ENCODE measurements around the gene KYAT1.
"Not testable (repeated sequence)": the region's sequence is repeated elsewhere in the genome, so short reads cannot be mapped to it uniquely, and the experiment has no call there.

The KYAT1 gene

DNA sequence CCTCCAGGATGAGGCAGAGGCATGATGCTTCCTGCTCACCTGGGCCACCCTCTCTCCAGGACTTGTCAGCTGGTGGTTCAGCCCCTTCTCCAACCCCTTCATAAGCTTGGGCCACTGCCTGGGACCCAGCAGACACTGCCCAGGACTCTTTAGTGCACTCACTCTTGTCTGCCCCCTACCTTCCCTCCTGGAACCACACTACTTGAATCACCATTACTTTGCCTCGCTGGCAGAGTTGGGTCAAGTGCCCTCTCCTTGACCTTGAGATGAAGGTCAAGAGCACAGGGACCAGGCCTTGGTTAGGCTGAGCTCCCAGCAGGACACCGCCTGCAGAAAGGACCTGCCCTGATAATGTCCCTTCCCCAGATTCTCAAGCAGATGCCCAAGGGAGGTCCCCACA, 71.9 kb downstream of the KYAT1 start:
- no peak for DNase-seq

- no peak for DNase-seq
These were observed 72.6 kb downstream of the KYAT1 start for GRCh38 chr9:128809036-128809599.

DNA sequence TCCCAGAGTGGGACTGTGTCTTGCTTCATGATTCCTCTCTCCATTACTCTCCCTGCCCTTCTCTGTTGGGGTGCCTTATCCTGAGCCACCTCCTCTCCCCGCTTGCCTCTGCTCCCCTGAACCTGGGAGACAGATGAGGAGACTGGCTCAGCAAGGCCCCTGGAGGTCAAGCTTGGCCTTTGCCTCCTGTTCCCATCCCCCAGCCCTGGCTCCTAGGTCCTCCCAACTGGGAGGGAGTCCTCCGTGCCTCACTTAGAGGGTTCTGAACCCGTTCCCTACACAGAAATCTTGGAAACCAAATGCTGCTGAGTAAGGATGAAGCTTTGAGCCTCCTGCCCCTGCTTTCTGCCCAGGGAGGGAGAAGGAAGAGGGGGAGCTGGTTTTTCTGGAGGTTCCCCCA, 73.2 kb downstream of the KYAT1 start:
- DNase-seq: no peak

DNA sequence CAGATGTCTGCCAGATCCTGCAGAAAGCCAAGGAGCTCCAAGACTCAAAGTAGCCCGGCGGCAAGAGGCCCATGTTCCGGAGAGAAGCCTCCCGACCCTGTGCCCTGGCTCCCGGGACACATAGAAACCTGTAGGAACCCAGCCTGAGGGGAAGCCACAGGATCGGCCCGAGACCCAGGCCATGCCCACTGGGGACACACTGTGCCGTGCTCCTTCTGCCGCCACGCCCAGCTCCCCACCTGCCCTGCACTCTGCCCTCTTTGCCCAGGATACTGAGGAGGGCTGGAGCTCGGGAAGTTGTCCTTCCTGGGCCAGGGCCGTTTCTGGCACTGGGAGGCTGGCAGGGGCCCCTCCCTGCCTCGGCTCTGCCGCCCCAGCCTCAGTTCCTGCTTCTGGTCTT, 73.9 kb downstream of the KYAT1 start:
- no peak for DNase-seq

GRCh38 chr9:128805661-128806060, 76.1 kb downstream of the KYAT1 start:
- no peak for DNase-seq

GRCh38 chr9:128802482-128802881, 79.3 kb downstream of the KYAT1 start:
- no peak for DNase-seq

DNA sequence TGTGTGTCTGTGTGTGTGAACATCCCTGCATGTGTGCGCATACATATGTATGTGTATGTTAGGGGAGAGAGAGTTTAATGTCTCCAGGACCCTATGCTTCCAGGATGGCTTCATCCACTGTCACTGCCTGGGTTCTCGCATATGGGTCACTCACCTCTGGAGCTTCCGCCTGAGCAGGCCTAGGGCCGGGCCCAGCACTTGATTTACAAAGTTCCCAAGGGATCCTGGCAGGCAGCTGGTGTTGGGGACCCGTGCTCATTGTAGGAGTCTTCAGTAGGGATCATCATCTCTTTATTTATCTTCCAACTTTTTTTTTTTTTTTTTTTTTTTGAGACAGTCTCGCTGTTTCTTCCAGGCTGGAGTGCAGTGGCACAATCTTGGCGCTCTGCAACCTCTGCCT, 81.7 kb downstream of the KYAT1 start:
- no peak for DNase-seq

GRCh38 chr9:128798896-128799295, 82.9 kb downstream of the KYAT1 start:
- DNase-seq: no peak

DNA sequence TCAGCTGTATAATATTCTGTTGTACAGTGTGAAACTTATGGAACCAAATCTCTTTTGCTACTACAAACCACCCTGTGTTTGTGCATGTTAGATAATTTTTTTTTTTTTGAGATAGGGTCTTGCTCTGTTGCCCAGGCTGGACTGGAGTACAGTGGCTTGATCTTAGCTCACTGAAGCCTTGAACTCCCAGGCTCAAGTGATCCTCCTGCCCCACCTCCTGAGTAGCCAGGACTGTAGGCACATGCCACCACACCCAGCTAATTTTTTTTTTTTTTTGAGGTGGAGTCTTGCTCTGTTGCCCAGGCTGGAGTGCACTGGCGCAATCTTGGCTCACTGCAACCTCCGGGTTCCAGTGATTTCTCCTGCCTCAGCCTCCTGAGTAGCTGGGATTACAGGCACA, 86.8 kb downstream of the KYAT1 start:
- DNase-seq: not testable (repeated sequence)

- no peak for DNase-seq
These were observed 88.6 kb downstream of the KYAT1 start for GRCh38 chr9:128792978-128793686.

- DNase-seq: no peak
These were observed 89.6 kb downstream of the KYAT1 start for GRCh38 chr9:128792134-128792533.

GRCh38 chr9:128790536-128790935, 91.2 kb downstream of the KYAT1 start:
- no peak for DNase-seq

- DNase-seq: no peak
These were observed 93.3 kb downstream of the KYAT1 start for GRCh38 chr9:128788445-128788844.

DNA sequence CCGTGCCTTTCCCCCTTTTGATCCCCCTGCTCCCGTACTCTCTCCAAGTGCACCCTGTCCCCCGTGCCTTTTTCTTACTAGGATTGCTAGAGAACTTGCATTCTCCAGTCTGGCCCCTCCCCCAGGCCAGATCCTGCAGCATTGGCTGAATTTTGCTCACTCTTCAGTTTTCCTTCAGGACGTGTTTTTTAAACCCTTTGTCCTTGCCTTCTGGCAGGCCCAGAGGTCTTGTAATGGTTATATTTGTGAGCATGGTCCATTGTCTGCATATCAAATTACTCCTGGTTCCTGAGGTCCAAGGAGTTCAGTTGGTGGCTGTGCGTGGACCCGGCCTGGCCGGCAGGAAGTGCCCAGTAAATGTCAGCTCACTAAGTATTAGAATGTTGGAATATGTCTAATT, 94.1 kb downstream of the KYAT1 start:
- no peak for DNase-seq

DNA sequence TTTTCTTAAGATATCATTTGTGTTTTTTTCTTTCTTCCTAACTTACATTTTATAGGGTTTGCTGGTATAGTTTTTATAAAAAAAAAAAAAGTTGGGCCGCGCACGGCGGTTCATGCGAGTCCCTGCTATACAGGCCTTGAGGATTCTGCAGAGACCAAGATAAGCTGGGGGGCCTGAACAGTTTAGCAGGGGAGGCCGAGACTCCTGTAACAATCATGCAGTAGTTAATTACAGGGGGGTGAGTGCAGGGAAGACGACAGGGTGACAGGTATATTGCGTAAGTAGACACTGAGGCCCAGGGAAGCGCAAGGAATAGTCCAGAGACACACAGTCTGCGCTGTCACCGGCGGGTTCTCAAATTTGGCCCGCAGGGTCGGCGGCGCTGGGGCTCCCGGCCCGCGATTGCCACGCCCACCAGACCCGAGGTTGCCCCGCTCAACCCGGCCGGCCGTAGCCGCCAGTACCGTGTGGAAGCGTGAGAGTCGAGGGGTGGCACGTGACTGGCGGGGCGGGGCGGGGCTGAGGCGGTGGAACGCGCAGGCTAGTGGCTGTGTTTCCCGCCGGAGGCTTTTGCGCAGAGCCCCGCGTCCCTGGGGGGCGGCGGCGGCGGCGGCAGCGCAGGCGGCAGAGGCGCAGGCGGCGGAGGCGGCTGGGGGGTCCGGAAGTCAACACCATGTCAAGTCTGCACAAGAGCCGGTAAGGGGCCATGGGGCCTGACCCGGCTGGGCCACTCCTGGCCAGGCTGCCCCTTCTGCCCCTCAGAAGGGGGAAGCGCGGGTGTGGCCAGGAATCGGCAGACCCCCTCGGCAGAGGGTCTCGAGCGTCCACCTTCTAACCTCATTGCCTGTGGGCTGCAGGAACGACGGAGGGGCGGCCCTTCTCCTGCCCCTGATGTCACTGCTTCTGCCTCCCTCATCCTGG, 94.8 kb downstream of the KYAT1 start, which contains the start of gene TBC1D13:
Gene TBC1D13 (plus strand): TSS at position 573 of the 921 bp plus-strand sequence. CDS start 101 bp downstream, at position 674.
- DNase-seq: peak; percentile 76

DNA sequence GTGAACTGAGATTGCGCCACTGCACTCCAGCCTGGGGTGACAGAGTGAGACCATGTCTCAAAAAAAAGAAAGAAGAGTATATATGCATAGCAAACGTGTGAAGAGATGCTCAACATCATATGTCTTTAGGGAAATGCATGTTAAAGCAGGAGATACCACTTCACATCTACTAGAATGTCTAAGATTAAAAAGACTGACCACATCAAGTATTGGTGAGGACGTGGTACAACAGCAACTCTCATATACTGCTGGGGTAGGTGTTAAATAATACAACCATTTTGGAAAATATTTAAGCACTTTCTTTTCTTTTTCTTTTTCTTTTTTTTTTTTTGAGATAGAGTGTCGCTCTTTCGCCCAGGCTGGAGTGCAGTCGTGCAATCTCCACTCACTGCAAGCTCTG, 96.3 kb downstream of the KYAT1 start:
- no peak for DNase-seq
